HG03135 (cell line): ENCODE results near the gene PRH2.

Experiments
- ATAC-seq: cut with Tn5 transposase; IDR thresholded peaks from one replicate; pipeline ENCODE4 v1.9.1; 2021; ENCODE audit warnings: mild to moderate bottlenecking, moderate library complexity; ENCODE audit not compliant: unreplicated experiment

The PRH2 gene

DNA sequence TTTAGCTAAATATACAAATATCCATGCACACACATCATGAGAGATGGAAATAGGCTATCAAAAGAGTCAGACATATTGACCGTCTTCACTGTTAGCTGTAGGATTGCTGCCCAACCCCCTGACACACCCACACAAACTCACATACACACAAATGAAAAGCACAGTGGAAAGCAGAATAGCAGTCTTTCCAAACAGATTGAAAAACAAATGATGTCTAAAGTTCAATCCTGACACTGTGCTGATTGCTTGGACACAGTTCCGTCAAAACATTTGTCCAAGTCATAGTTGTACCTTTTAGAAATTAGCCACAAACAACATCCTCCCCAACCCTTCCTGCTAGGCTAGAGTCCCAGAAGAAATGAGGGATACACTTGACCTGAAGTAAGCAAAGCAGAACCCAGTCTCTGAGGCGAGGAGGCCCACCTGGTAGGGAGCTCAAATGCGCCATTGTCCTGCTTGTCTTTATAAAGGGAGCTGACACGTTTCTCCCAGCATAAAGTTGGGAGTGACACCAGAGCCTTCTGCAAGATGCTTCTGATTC lies at the start of gene PRH2:
Gene PRH2 (plus strand): TSS at position 491 of the 541 bp plus-strand sequence. CDS start 38 bp downstream, at position 529.
- ATAC-seq: no peak

DNA sequence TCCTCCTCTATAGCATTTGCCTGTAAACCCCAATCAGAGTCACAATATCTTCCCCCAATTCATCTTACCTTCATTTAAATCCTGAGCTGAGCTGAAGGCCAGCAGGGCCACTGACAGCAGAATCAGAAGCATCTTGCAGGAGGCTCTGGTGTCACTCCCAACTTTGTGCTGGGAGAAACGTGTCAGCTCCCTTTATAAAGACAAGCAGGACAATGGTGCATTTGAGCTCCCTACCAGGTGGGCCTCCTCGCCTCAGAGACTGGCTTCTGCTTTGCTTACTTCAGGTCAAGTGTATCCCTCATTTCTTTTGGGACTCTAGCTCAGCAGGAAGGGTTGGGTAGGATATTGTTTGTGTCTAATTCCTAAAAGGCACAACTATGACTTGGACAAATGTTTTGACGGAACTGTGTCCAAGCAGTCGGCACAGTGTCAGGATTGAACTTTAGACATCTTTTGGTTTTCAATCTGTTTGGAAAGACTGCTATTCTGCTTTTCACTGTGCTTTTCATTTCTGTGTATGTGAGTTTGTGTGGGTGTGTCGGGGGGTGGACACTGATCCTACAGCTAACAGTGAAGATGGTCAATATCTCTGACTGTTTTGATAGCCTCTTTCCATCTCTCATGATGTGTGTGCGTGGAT lies 44.8 kb upstream of the PRH2 start, which contains the start of gene PRH1:
Gene PRH1 (minus strand): TSS at position 170 of the 640 bp plus-strand sequence. CDS start 38 bp downstream, at position 132.
- ATAC-seq: no peak

DNA sequence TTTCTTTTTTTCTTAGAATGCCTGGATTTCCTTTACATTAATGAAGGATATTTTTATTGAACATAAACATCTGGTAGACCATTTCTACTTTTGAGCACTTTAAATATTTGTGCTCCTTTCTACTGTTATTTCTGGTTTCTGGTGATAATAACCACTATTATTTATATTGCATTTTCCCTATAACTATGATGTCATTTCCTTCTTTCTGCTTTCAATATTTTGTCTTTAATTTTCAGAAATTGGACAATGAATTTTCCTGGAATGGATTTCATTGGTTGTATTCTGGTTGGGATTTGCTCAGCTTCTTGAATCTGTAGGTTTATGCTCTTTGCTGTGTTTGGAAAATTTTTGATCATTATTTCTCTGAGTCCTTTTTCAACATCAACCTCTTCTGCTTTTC lies 39.8 kb upstream of the PRH2 start:
- no peak for ATAC-seq

DNA sequence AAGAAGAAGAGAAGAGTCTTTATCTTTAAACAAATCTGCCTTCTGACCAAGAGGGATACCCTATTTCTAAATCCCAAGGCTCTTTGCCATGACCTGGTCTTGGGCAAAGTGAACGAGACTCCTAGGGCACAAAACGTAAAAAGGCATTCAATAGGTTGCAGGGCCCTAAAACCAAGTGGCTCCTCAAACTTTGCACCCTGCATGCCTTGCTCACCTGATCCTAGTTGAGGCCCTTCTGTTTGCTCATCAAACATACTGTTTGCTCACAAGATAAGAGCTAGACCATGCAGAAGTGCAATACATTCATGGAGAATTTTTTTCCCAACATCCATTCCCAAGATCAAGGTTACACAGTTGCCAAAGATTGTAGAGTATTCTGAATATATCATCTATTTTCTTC lies 37.1 kb upstream of the PRH2 start:
- no peak for ATAC-seq

DNA sequence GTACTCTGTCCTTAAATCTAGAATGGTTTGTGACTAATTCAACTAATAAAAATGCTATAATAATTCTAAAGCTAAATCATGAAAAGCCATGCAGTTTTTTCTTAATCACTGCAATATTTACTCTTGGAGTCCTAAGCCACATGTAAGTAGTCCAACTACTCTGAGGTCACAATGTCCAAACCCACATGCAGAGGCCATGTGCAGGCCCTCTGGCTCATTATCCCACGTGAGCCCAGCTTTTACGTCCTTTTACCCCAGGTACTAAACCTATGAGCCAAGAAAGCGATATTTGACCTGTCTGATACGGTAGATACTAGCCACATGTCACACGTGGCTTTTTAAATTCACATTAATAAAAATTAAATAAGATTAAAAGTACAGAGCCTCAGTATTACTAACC lies 32.2 kb upstream of the PRH2 start:
- ATAC-seq: no peak

DNA sequence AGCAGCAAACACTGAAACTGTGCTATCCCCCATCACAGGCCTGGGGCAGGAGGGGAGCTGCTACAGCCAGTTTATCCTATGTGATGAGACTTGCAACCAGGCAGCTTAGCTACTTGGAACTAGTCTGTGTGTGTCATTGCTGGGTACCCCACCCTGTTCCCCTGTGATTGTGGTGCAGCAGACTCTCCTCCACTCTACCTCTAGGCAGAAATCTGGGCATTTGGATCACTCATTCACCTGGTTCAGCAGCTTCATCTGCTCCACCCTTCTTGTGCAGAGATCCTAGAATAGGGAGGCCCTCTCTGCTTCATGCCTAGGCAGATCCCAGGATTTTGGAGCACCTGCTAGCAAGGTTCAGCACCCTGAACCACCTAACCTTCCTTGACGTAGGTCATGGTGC lies 28.5 kb upstream of the PRH2 start:
- no peak for ATAC-seq

DNA sequence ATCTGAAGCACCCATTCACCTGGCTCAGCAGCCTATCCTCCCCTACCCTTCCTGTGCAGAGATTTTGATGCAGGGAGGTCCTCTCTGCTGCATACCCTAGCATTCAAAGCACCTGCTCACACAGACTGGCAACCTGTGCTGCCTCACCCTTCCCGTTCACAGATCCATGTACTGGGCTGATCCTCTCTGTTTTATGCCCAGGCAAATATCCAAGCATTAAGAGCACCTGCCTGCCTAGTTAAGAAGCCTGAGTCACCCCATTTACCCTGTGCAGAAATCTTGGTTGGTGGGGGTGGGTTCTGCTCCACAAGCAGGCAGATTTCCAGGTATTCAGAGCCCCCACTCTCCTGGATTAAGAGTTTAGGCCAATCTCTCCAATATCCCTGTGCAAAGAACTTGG lies 28.1 kb upstream of the PRH2 start:
- ATAC-seq: no peak

DNA sequence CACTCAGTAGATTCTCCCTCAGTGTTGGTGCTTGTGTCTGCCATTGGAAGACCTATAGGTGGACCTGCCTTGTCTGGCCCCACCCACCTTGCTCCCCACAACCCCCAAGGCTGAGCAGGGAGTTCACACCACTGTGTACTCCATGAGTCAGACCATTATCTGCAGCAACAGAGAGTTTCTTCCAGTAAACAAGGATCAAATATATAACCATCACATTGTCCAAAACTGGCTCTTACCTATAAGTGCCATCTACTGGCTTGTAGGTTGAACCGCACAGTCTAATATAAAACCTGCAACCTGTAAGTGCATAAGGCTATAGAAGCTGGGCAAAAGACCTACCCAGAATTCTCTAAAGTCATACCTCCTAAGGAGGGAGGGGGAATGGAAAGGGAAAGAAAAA lies 27.6 kb upstream of the PRH2 start:
- no peak for ATAC-seq

DNA sequence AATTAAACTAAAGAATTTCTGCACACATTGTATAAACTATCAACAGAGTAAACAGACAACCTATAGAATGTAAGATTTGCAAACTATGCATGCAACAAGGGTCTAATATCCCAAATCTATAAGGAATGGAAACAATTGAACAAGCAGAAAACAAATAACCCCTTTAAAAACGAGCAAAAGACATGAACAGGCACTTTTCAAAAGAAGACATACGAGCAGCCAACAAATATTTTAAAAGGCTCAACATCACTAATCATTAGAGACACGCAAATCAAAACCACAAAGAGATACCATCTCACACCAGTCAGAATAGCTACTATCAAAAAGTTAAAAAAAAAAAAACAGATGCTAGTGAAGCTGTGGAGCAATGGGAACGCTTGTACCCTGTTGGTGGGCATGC lies 24.4 kb upstream of the PRH2 start:
- no peak for ATAC-seq

DNA sequence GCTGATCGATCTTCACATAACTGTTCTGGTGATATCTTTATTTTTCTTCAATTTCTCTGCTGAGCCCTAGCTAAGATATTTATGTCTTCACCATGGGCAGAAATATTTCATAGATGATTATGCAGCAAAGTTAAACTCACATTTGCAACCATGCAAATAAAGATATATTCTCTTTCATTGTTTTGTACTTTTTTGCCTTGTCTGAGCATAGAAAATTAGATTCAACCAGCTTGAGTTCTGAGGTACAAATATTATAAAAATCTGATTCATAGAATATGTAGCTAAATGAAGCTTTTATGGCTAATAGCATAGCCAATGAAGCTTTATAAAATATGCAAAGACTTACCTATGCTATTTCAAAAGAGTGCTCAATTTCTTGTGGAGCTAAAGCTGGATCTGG lies 19.6 kb upstream of the PRH2 start, which contains the start of gene TAS2R13:
Gene TAS2R13 (minus strand): TSS at position 101 of the 400 bp plus-strand sequence. CDS start 264 bp downstream, outside the sequence.
- no peak for ATAC-seq

DNA sequence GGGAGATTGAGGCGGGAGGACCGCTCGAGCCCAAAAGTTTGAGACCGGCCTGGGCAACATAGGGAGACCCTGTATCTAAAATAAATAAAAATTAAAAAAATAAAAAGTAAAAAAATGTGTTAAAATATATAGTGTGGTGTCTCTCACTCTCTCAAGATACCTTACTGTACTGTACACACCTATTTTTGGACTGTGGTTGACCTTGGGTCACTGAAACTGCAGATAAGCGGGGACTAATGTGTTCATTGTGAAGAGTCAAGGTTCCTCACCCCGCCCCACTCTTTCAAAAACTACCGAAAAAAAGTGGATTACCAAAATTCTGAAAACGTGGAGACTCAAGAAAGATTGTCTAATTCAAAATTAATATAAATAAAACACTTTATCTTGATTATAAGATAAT lies 18.7 kb upstream of the PRH2 start:
- ATAC-seq: no peak

DNA sequence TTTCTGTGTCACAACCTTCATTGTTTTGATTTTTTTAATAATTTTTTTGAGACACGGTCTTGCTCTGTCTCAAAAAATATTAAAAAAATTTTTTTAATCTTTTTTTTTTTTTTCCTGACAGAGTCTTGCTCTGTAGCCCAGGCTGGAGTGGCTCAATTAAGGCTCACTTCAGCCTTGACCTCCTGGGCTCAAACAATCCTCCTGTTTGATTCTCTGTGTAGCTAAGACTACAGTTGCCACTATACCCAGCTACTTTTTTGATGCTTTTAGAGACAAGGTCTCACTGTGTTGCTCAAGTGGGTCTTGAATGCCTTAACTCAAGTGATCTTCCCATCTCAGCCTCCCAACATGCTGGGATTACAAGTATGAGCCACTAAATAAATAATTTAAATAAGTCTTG lies 9.2 kb upstream of the PRH2 start:
- ATAC-seq: no peak

DNA sequence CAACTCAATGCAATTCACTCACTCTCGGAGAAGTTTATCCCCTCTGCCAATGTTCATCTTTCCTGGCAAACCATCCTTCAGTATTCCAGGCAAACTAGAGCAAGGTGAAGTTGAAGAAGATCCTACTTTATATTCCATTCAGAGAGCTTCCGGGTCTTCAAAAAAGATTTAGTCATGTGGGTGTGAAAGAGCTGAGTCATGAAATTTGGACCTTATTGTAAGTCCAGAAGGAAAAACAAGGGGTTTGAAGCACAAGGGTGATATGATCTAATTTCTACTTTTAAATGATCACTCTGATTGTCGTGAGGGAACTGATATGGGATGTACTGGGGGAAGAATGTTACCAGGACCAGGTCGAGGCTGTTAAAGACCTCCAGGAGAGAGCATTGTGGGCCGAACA lies 2.8 kb upstream of the PRH2 start:
- no peak for ATAC-seq

DNA sequence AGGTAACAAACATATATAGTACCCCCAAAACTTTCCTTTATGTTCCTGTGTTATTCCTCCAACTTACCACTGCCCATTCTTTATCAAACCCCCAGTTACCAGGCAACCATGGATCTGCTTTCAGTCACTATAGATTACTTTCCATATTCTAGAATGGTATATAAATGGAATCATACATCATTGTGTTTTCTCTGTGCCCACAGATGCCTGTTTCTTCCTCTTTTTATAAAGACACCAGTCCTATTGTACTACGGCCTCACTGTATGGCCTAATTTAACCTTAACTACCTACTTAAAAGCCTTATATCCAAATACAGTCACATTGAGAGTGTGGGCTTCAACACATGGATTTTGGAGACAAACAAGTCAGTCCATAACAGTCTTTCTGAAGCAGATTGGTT lies 7.5 kb downstream of the PRH2 start:
- no peak for ATAC-seq

DNA sequence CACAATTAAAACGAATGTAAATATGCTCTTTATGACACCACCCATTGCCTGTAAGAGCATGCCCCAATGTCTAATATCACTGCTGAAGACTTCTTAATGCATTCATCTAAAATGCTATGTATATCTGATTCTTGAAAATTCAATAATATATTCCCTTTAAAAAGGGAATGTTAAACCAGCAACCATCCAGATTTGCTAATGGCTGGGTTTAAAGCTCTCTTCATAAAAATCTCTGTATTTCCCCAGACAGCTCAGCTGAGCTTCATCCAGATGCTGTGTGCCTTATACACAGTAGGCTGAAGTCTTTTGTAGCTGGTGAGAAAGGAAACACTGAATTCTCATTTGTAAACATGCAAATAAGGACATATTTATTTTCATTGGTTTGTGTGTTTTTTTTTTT lies 10.1 kb downstream of the PRH2 start, which contains the start of gene TAS2R14:
Gene TAS2R14 (minus strand): TSS at position 101 of the 400 bp plus-strand sequence. CDS start 56 bp downstream, at position 45.
- ATAC-seq: no peak

DNA sequence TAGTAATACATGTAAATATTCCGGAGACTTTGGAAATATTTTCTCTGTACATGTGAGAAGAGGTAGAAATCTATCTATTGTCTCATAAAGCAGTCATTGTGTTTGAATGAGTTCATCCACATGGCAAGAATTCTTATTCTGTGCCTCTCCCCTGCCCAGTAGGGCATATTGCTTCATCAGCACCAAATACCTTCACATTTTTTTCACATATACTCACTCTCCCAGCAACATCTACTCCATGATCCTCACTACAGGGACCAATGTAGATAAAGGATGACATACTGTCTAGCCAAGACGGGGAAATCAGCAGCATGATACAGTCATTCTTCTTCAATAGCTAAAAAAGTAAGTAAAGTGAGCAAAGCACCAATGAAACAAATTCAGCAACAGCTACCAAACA lies 11.4 kb downstream of the PRH2 start:
- no peak for ATAC-seq

DNA sequence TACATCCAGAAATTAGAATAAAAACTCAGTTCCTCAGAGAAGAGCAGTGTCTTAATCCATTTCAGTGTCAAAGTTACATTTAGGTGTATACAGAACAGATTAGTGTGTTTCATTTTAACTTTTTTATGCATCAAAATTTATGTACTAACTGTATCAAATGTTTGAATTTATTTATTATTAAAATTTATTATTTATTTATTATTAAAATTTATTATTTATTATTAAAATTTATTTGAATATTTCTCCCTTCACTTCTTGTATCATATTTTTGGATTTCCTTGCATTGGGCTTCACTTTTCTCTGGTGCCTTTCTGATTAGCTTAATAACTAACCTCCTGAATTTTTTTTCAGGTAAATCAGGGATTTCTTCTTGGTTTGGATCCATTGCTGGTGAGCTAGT lies 12.3 kb downstream of the PRH2 start:
- no peak for ATAC-seq

DNA sequence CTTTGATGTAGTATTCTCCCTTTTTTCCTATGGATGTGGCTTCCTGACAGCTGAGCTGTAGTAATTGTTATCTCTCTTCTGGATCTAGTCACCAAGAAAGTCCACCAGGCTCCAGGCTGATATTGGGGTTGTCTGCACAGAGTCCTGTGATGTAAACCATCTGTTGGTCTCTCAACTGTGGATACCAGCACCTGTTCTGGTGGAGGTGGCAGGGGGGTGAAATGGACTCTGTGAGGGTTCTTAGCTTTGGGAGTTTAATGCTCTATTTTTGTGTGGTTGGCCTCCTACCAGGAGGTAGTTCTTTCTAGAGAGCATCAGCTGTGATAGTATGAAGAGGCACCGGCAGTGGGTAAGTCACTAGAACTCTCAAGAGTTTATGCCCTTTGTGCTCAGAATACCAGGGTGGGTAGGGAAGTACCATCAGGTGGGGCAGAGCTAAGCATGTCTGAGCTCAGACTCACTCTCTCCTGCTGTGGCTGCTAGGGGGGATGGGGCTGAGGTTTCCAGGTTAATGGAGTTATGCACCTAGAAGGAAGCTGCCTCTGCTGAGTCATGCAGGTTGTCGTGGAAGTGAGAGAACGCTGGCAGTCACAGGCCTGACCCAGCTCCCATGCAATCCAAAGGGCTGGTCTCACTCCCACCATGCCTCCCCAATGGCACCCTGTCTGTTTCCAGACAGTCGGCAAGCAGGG lies 13.0 kb downstream of the PRH2 start:
- ATAC-seq: no peak

DNA sequence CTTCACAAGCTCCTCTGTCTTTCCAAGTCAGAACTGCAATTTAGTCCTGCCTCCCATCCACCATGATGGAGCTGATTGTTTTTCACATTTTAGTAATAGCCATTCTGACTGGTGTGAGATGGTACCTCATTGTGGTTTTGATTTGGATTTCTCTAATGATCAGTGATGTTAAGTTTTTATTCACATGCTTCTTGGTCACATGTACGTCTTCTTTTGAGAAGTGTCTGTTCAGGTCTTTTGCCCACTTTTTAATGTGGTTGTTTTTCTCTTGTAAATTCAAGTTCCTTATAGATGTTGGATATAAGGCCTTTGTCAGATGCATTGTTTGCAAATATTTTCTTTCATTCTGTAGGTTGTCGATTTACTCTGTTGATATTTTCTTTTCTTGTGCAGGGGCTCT lies 14.1 kb downstream of the PRH2 start:
- ATAC-seq: no peak

DNA sequence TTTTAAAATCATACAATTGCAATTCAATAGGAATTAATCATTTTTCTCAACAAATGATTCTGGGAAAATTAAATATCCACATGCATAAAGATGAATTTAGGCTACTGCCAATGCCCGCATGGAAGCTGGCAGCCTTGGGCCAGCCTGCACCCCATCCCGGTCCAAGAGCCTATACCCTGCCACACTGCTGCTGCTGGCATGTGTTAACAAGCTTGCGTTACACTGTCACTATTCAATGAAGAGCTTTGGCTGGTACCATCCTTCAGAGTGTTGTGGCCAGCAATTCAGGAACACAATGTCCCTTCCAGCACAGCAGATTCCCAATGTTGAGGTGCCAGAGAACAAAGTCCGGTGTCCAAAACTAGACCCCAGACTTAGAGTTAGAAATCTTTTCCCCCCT lies 23.6 kb downstream of the PRH2 start:
- no peak for ATAC-seq

DNA sequence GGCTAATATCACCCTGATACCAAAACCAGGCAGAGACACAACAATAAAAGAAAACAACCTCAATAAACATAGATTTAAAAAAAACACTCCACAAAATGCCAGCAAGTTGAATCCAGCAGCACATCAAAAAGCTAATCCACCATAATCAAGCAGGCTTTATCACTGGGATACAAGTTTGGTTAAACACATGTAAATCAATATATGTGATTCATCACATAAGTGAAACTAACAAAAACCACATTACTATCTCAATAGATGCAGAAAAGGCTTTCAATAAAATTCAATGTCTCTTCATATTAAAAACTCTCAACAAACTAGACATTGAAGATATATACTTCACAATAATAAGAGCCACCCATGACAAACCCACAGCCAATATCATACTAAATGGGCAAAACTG lies 27.0 kb downstream of the PRH2 start:
- no peak for ATAC-seq

DNA sequence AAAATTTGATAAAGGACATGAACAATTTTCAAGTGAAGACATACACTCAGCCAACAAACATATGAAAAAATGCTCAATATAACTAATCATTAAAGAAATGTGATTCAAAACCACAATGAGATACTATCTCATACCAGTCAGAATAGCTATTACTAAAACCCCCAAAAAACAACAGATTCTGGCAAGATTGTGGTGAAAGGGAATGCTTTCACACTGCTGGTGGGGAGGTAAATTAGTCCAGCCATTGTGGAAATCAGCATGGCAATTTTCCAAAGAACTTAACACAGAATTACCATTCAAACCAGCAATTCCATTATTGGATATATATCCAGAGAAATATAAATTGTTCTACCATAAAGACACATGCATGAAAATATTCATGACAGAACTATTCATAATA lies 28.7 kb downstream of the PRH2 start:
- no peak for ATAC-seq
